GM23248 (cell line): ENCODE results near the gene KLF2.

Experiments
- EZH2 ChIP-seq: fragments of 200-600 bp; sonication (generic); IDR thresholded peaks from 2 replicates; pipeline ENCODE4 v1.6.1; 2018; ENCODE audit warnings: antibody characterized with exemption, mild to moderate bottlenecking; ENCODE audit not compliant: insufficient read depth, poor library complexity, severe bottlenecking
- EZH2phosphoT487 ChIP-seq: fragments of 200-600 bp; sonication (generic); IDR thresholded peaks from 2 replicates; pipeline ENCODE4 v1.6.1; 2018; ENCODE audit warnings: antibody characterized with exemption, moderate library complexity, mild to moderate bottlenecking, low read depth; ENCODE audit not compliant: insufficient read depth

DNA sequence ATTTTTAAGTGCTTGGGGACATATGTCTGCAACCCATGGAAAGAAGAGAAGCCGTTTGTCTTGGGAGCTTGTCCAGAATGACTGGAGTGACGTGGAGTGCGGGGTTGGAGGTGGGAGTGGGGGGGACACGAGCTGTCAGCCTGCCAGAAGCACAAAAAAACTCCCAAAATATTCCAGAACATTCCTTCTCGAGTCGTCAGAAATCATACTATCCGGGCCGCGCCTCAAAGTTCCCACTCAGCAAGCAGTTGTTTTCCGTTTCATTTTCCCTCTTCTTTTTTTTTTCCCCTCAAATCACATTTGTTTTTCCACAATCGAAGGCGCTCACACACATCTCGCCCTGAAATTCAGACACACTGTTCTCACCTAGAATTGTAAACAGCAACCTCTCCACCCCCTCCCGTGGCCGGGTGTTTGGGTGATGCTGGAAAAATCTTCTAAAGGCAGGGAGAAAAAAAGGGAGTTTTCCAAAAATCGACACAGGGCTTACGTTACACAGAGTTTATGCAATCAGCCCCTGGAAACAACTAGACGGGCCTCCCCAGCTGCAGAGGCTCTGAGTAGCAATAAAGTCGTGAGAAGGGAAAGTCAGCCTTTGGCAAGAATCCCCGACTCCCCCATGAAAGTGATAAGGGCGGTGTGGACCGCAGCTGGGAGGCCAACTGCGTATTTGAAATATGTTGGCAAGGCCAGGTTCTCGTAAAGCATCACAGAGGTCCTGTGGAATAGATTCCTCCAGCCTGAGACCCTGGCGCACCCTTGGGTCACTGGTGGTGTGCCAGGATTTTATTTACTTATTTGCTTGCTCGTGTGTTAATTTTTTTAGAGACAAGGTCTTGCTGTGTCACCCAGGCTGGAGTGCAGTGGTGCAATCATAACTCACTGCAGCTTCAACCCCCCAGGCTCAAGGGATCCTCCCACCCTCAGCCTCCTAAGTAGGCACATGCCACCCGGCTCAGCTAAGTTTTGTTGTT is 31.2 kb upstream of the KLF2 start:
- no peak for TF ChIP-seq EZH2
- TF ChIP-seq EZH2phosphoT487 = no peak
